OCI-LY1 (cell line): Measurements from ENCODE around the gene TLK1.

Source experiments
- H2AFZ ChIP-seq: fragments of 200-600 bp; sonication (generic), shearing (Covaris generic); 2 replicates; pipeline ENCODE4 v1.6.0; 2014; ENCODE audit warnings: antibody characterized with exemption, mild to moderate bottlenecking, low read length
- H3F3A ChIP-seq: fragments of 200-600 bp; sonication (generic), shearing (Covaris generic); 2 replicates; pipeline ENCODE4 v1.6.0; 2014; ENCODE audit warnings: mild to moderate bottlenecking, antibody characterized with exemption, low read length, moderate library complexity; ENCODE audit not compliant: insufficient read depth
- H3K27ac ChIP-seq: fragments of 200-600 bp; sonication (generic); 2 replicates; pipeline ENCODE4 v1.5.1; 2014; ENCODE audit warnings: low read length, mixed run types, mild to moderate bottlenecking, low read depth; ENCODE audit not compliant: poor library complexity, severe bottlenecking
- H3K27me3 ChIP-seq: fragments of 200-600 bp; sonication (generic); 2 replicates; pipeline ENCODE4 v1.6.0; 2014; ENCODE audit warnings: antibody characterized with exemption, mild to moderate bottlenecking, low read length, moderate library complexity; ENCODE audit not compliant: insufficient read depth
- H3K36me3 ChIP-seq: fragments of 200-600 bp; sonication (generic); 2 replicates; pipeline ENCODE4 v1.6.1; 2014; ENCODE audit warnings: mild to moderate bottlenecking, antibody characterized with exemption, low read length, moderate library complexity, mixed read lengths; ENCODE audit not compliant: insufficient read depth
- H3K4me1 ChIP-seq: fragments of 200-600 bp; sonication (generic); 2 replicates; pipeline ENCODE4 v1.5.1; 2014; ENCODE audit warnings: mild to moderate bottlenecking, low read length, moderate library complexity; ENCODE audit not compliant: insufficient read depth, severe bottlenecking
- H3K4me2 ChIP-seq: fragments of 200-600 bp; sonication (generic), shearing (Covaris generic); 2 replicates; pipeline ENCODE4 v1.6.1; 2014; ENCODE audit warnings: low read length
- H3K4me3 ChIP-seq: fragments of 200-600 bp; sonication (generic); 2 replicates; pipeline ENCODE4 v1.5.1; 2014; ENCODE audit warnings: low read length, low read depth, mild to moderate bottlenecking, mixed read lengths; ENCODE audit not compliant: poor library complexity, severe bottlenecking
- H3K79me2 ChIP-seq: fragments of 200-600 bp; shearing (Covaris generic); 2 replicates; pipeline ENCODE4 v1.6.1; 2016; ENCODE audit warnings: mixed run types, low read length, mixed read lengths; ENCODE audit not compliant: insufficient read depth
- H3K9ac ChIP-seq: fragments of 200-600 bp; sonication (generic), shearing (Covaris generic); 2 replicates; pipeline ENCODE4 v1.6.1; 2014; ENCODE audit warnings: mild to moderate bottlenecking, low read length, mixed read lengths
- H3K9me2 ChIP-seq: fragments of 200-600 bp; sonication (generic), shearing (Covaris generic); 2 replicates; pipeline ENCODE4 v1.6.1; 2014; ENCODE audit warnings: low read depth, mild to moderate bottlenecking, low read length, mixed read lengths
- H3K9me3 ChIP-seq: fragments of 200-600 bp; shearing (Covaris generic); 2 replicates; pipeline ENCODE4 v1.6.1; 2014; ENCODE audit warnings: low read length, mixed read lengths
- H4K20me1 ChIP-seq: fragments of 200-600 bp; sonication (generic), shearing (Covaris generic); 2 replicates; pipeline ENCODE4 v1.6.0; 2016; ENCODE audit warnings: mild to moderate bottlenecking, low read length; ENCODE audit not compliant: insufficient read depth
- CTCF ChIP-seq: fragments of 200-600 bp; sonication (generic), shearing (Covaris generic); IDR thresholded peaks from 2 replicates; pipeline ENCODE4 v1.5.1; 2017; ENCODE audit warnings: mild to moderate bottlenecking, antibody characterized with exemption, low read length, moderate library complexity, mixed read lengths
- EZH2 ChIP-seq: fragments of 200-600 bp; sonication (generic), shearing (Covaris generic); IDR thresholded peaks from 2 replicates; pipeline ENCODE4 v1.8.0; 2017; ENCODE audit warnings: borderline replicate concordance, mixed run types, mild to moderate bottlenecking, antibody characterized with exemption, low read length, moderate library complexity, mixed read lengths

The TLK1 gene

GRCh38 chr2:170971071-170971470, 189.6 kb downstream of the TLK1 start:
- Histone ChIP-seq H3K9me3 (no peaks in the 10 kb centered on the region), H3K4me1 (peaks cover 32% of the 10 kb centered on the region), H3K79me2 (no peaks in the 10 kb centered on the region), H3F3A (0 out of 2 replicates have a peak, but pooled peaks cover 3% of the 10 kb centered on the region), H4K20me1 (no peaks in the 10 kb centered on the region), H3K4me3 (no peak overlapping the region), H3K27me3 (no peaks in the 10 kb centered on the region), H3K9me2 (no peaks in the 10 kb centered on the region), H3K9ac (no peak overlapping the region), H3K4me2 (no peak overlapping the region), H3K36me3 (peaks cover 16% of the 10 kb centered on the region), H2AFZ (no peak overlapping the region), H3K27ac (no peak overlapping the region)
- TF ChIP-seq CTCF, result no peak
- TF ChIP-seq EZH2, result no peak

- Histone ChIP-seq H4K20me1 (no peaks in the 10 kb centered on the region), H3F3A (0 out of 2 replicates have a peak, but pooled peaks cover 3% of the 10 kb centered on the region), H3K27me3 (no peaks in the 10 kb centered on the region), H3K36me3 (peaks cover 27% of the 10 kb centered on the region), H3K4me1 (peaks cover 28% of the 10 kb centered on the region), H3K9ac (no peak overlapping the region), H3K4me2 (no peak overlapping the region; the same call in 1 of the 2 replicates), H3K9me3 (no peaks in the 10 kb centered on the region), H3K27ac (peak overlapping the region; percentile 44), H3K4me3 (no peak overlapping the region), H3K9me2 (no peaks in the 10 kb centered on the region), H3K79me2 (no peaks in the 10 kb centered on the region), H2AFZ (no peak overlapping the region)
- TF ChIP-seq EZH2 (no peak), CTCF (no peak)
Measured at GRCh38 chr2:170969872-170970496, 190.7 kb downstream of the TLK1 start.

GRCh38 chr2:170969030-170969429, 191.7 kb downstream of the TLK1 start:
- Histone ChIP-seq H3K9me2 (no peaks in the 10 kb centered on the region), H3K4me2 (no peak overlapping the region), H3K9me3 (no peaks in the 10 kb centered on the region), H3K9ac (no peak overlapping the region), H2AFZ (no peak overlapping the region), H3K36me3 (peaks cover 36% of the 10 kb centered on the region), H3K79me2 (no peaks in the 10 kb centered on the region), H3K27me3 (no peaks in the 10 kb centered on the region), H3K4me3 (no peak overlapping the region), H3K4me1 (peaks cover 22% of the 10 kb centered on the region), H3K27ac (no peak overlapping the region), H3F3A (0 out of 2 replicates have a peak, but pooled peaks cover 3% of the 10 kb centered on the region), H4K20me1 (no peaks in the 10 kb centered on the region)
- no peak for TF ChIP-seq EZH2
- no peak for TF ChIP-seq CTCF
